Measurements from ENCODE around the gene FITM2. TPM values are rescaled to one million over a fixed set of nuclear protein-coding genes. Genes with fewer than 3 reads are reported as not detected.
"Not testable (repeated sequence)": the region's sequence is repeated elsewhere in the genome, so short reads cannot be mapped to it uniquely, and the experiment has no call there.

The FITM2 gene
- total RNA-seq, 6 experiments from 2014 or later = 11.3 to 13.6 (median 13.1) TPM

DNA sequence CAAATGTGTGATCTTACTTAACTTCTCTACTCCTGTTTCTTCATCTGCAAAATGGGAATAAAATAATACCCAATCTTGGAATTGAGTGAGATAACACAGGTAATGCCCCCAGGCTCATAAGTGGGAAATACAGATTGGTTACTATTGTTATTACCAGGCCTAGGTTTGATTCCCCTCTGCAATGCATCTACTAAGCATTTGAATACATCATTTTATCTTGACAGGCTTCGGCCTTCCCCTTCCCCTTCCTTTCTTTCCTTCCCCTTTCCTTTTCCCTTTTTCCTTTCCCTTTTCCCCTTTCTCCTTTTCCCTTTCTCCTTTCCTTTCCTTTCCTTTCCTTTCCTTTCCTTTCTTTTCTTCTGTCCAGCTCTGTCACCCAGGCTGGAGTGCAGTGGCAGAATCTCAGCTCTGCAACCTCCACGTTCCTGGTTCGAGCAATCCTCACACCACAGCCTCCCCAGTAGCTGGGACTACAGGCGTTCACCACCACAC is 37.2 kb upstream of the FITM2 start:
- Mint-ChIP-seq H3K27ac (no peak overlapping the region), H3K36me3 (ENCODE audit: low read depth) (no peaks in the 10 kb centered on the region), H3K4me3 (no peak overlapping the region), H3K4me1 (ENCODE audit: low read depth) (no peaks in the 10 kb centered on the region), H3K27me3 (ENCODE audit: insufficient read depth) (peaks cover 20% of the 10 kb centered on the region), H3K9me3 (no peaks in the 10 kb centered on the region)
- TF ChIP-seq, protein P1, sequence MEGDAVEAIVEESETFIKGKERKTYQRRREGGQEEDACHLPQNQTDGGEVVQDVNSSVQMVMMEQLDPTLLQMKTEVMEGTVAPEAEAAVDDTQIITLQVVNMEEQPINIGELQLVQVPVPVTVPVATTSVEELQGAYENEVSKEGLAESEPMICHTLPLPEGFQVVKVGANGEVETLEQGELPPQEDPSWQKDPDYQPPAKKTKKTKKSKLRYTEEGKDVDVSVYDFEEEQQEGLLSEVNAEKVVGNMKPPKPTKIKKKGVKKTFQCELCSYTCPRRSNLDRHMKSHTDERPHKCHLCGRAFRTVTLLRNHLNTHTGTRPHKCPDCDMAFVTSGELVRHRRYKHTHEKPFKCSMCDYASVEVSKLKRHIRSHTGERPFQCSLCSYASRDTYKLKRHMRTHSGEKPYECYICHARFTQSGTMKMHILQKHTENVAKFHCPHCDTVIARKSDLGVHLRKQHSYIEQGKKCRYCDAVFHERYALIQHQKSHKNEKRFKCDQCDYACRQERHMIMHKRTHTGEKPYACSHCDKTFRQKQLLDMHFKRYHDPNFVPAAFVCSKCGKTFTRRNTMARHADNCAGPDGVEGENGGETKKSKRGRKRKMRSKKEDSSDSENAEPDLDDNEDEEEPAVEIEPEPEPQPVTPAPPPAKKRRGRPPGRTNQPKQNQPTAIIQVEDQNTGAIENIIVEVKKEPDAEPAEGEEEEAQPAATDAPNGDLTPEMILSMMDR (IDR thresholded peaks at IDR 0.05) = no peak
- DNase-seq = no peak

DNA sequence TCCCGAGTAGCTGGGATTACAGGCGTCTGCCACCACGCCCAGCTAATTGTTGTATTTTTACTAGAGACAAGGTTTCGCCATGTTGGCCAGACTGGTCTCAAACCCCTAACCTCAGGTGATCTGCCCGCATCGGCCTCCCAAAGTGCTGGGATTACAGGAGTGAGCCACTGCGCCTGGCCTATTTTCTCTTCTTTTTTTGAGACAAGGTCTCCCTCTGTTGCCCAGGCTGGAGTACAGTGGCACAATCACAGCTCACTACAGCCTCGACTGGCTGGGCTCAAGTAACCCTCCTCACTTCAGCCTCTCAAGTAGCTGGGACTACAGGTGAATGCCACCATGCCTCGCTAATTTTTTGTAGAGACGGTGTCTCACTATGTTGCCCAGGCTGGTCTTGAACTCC is 34.9 kb upstream of the FITM2 start:
- DNase-seq; H3K4me1 Mint-ChIP-seq (ENCODE audit: low read depth); H3K27ac Mint-ChIP-seq; H3K9me3 Mint-ChIP-seq; H3K4me3 Mint-ChIP-seq; H3K36me3 Mint-ChIP-seq (ENCODE audit: low read depth): not testable (repeated sequence)
- peaks cover 24% of the 10 kb centered on the region for H3K27me3 Mint-ChIP-seq (ENCODE audit: insufficient read depth)

DNA sequence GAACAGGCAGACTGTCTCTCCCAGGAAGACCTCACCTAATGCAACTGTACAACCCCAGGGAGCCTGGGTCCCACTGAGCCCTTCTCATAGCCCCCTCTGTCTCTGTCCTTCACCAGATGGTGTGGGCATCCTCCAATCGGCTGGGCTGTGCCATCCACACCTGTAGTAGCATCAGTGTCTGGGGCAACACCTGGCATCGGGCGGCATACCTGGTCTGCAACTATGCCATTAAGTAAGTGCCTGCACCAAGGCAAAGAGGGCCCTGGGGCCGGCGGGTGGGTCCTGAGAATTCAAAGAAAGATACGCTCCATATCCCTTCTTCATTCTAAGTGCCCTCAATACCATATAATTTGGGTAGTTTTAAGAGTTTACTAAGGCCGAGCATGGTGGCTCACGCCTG is 34.1 kb upstream of the FITM2 start:
- TF ChIP-seq, protein P1 (IDR thresholded peaks at IDR 0.05) = no peak
- Mint-ChIP-seq H3K27ac (no peak overlapping the region), H3K36me3 (ENCODE audit: low read depth) (no peaks in the 10 kb centered on the region), H3K27me3 (ENCODE audit: insufficient read depth) (peaks cover 26% of the 10 kb centered on the region), H3K4me1 (ENCODE audit: low read depth) (peaks cover 7% of the 10 kb centered on the region), H3K4me3 (no peak overlapping the region), H3K9me3 (no peaks in the 10 kb centered on the region)
- DNase-seq = no peak

DNA sequence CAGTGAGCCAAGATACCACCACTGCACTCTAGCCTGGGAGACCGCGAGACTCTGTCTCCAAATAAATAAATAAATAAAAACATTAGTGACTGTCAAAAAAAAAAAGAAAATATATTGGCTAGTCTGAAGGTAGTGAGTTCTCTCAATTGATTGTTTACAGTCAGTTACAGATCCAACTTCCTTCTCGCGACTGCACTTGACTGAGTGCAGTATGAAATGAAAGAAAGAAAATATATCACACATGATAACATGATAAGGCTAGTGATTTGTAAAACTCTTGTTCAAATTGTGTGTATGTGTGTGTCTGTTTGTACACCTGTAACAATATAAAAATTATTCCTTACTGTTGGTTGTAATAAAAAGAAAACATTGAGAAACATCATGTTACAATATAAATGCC is 33.7 kb upstream of the FITM2 start:
- Mint-ChIP-seq H3K27ac (no peak overlapping the region), H3K27me3 (ENCODE audit: insufficient read depth) (peaks cover 27% of the 10 kb centered on the region), H3K36me3 (ENCODE audit: low read depth) (no peaks in the 10 kb centered on the region), H3K4me1 (ENCODE audit: low read depth) (peaks cover 7% of the 10 kb centered on the region), H3K9me3 (no peaks in the 10 kb centered on the region), H3K4me3 (no peak overlapping the region)
- TF ChIP-seq, protein P1 (IDR thresholded peaks at IDR 0.05) = no peak
- DNase-seq = no peak

DNA sequence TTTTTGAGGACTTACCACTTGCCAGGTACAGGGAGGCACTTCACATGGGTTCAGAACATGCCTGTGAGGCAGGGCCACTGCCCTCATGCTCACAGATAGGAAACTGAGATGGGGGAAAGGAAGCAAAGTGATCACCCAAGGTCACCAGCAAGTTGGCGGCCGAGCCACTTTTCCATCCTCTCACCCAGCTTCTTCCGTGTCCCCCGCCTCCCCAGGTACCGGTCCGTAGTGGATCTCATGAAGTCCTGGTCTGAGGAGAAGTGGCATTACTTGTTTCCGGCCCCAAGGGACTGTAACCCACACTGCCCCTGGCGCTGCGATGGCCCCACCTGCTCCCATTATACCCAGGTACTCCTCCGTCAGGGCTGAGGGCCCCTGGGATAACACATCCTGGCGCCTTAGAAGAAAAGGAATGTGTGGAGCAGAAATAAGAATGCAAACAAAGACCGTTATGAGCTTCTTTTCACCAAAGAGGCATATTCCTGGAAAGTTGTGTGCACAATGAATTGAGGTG is 32.2 kb upstream of the FITM2 start:
- DNase-seq = no peak
- Mint-ChIP-seq H3K36me3 (ENCODE audit: low read depth) (no peaks in the 10 kb centered on the region), H3K27ac (no peak overlapping the region), H3K27me3 (ENCODE audit: insufficient read depth) (peaks cover 28% of the 10 kb centered on the region), H3K9me3 (no peaks in the 10 kb centered on the region), H3K4me1 (ENCODE audit: low read depth) (peaks cover 7% of the 10 kb centered on the region), H3K4me3 (no peak overlapping the region)
- TF ChIP-seq, protein P1 (IDR thresholded peaks at IDR 0.05) = no peak

DNA sequence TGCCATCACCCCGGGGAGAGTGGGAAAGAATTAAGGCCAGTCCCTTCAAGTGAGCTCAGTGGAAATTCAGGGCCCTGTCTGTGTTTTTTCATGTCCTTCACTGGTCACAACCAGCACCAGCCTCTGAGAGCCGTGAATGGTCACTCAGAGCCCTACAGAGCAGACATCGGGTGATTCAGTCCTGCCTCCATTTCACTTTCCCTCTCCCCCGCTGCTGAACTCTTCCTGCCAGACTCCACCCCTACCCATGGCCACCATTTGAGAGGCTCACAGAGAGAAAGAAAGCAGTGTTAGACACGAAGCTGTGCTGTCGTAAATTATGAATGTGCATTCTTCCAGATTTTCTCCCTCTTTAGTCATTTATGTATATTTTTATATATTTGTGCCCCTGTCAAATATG is 31.2 kb upstream of the FITM2 start:
- Mint-ChIP-seq H3K27ac (no peak overlapping the region), H3K27me3 (ENCODE audit: insufficient read depth) (peaks cover 34% of the 10 kb centered on the region), H3K4me3 (peak overlapping the region; percentile 74; the same call in 1 of the 2 replicates), H3K9me3 (no peaks in the 10 kb centered on the region), H3K4me1 (ENCODE audit: low read depth) (peaks cover 7% of the 10 kb centered on the region), H3K36me3 (ENCODE audit: low read depth) (no peaks in the 10 kb centered on the region)
- TF ChIP-seq, protein P1 (IDR thresholded peaks at IDR 0.05) = no peak
- no peak for DNase-seq
